Colonic mucosa (tissue), 4 donors: Measurements from ENCODE around the gene NCKIPSD. TPM values are rescaled to one million over a fixed set of nuclear protein-coding genes. Genes with fewer than 3 reads are reported as not detected.
A peak's percentile ranks its signal among the peaks of the same experiment; 100 is the strongest.

Experiments used
- DNase-seq: peaks from one replicate; pipeline ENCODE4 v3.0.0-alpha.2; 2020
- H3K27ac ChIP-seq: fragments of 200-600 bp; one replicate; pipeline ENCODE4 v1.8.0; 2021
- H3K27me3 ChIP-seq: fragments of 200-600 bp; one replicate; pipeline ENCODE4 v1.8.0; 2021
- H3K36me3 ChIP-seq: fragments of 200-600 bp; one replicate; pipeline ENCODE4 v1.8.0; 2021
- H3K4me1 ChIP-seq: fragments of 200-600 bp; one replicate; pipeline ENCODE4 v1.8.0; 2021; ENCODE audit warnings: mild to moderate bottlenecking
- H3K4me3 ChIP-seq: fragments of 200-600 bp; one replicate; pipeline ENCODE4 v1.8.0; 2021
- H3K9ac ChIP-seq, 2 donors: one replicate each; pipeline ENCODE4 v1.7.0; 2013; ENCODE audit warnings: control low read depth in 2 of 2, low read depth in 2 of 2, low read length in 2 of 2
- H3K9me3 ChIP-seq: fragments of 200-600 bp; one replicate; pipeline ENCODE4 v1.8.0; 2021
- intact Hi-C: fragments of 100-400 bp; cut with DNase I; formaldehyde crosslinking; loops from one replicate; pipeline ENCODE4 v1.14.1; 2022
- total RNA-seq, 2 donors: library from RNA; stranded (reverse); fragmentation: NEBNext Ultra II Directional in 1 of 2; extraction: Animal tissue kit (Norgen Biotek cat#: 25700) in 1 of 2; gene quantifications; one replicate each; pipeline ENCODE4 v1.2.1, GENCODE V29; 2021
- TF ChIP-seq, protein P1 (sequence below): fragments of 200-600 bp; IDR thresholded peaks from one replicate; pipeline ENCODE4 v1.8.0; 2022; ENCODE audit warnings: antibody characterized with exemption, mild to moderate bottlenecking
- donor health status: healthy.
- donor health status: DM: no; HTN: no; CAD: no.
- donor health status: DM: no; HTN: no; CAD: no.

The NCKIPSD gene
- total RNA-seq, 2 donors from 2014 or later = 24.3 to 29.7 TPM

DNA sequence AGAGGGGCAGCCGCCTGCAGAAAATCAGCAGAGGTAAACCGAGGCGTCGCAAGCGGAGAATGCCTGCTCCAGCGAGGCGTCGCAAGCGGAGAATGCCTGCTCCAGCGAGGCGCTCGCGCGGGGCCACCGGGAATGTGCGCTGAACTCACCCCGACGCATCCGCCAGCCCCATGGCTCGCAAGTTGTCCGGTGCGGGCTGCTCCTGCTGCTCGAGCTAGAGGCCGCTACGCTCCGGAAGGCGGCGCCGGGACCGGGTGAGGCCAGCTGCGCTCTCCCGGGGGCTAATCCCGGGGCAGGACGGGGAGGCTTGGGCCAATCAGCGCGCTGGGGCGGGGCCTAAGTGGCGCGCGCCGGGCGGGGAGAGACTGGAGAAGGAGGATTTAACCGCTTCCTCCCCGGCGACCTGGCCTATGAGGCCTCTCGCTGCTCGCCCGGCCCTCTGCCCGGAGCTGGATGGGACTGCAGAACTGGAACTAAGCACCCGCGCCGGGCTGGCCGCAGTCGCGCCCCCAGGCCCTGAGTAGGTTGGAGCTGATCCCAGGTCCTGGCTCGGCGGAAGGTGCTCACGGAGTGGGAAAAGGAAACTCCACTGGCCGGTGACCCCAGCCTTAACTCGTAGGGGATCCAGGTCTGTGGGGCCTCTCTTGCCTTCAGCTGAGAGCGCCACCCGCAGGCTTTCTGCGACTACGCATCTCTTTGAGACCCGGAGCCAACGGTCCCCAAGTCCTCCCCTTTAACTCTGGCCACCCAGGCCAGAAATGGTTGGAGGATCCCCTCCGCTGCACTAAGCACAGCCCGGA lies 50.3 kb downstream of the NCKIPSD start, which contains the start of gene SLC26A6:
Gene SLC26A6, minus strand, starts transcription at position 240 of the 800 bp plus-strand sequence. Its CDS starts 68 bp downstream, at position 172.
- TF ChIP-seq, protein P1, sequence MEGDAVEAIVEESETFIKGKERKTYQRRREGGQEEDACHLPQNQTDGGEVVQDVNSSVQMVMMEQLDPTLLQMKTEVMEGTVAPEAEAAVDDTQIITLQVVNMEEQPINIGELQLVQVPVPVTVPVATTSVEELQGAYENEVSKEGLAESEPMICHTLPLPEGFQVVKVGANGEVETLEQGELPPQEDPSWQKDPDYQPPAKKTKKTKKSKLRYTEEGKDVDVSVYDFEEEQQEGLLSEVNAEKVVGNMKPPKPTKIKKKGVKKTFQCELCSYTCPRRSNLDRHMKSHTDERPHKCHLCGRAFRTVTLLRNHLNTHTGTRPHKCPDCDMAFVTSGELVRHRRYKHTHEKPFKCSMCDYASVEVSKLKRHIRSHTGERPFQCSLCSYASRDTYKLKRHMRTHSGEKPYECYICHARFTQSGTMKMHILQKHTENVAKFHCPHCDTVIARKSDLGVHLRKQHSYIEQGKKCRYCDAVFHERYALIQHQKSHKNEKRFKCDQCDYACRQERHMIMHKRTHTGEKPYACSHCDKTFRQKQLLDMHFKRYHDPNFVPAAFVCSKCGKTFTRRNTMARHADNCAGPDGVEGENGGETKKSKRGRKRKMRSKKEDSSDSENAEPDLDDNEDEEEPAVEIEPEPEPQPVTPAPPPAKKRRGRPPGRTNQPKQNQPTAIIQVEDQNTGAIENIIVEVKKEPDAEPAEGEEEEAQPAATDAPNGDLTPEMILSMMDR = peak; percentile 50
- peaks cover 4% of the 10 kb centered on the region for H3K4me1 ChIP-seq
- H3K27ac ChIP-seq = peak within 1 kb of the TSS; percentile 78
- DNase-seq = peak; percentile 99
- H3K9me3 ChIP-seq = no peaks in the 10 kb centered on the region
- peak within 1 kb of the TSS; percentile 87 for H3K4me3 ChIP-seq
- no peaks in the 10 kb centered on the region for H3K27me3 ChIP-seq
- intact Hi-C loops = loop anchor here (10.0 kb wide), 1 partner anchor 171 kb away; a partner anchor contains a TSS
- H3K36me3 ChIP-seq = peaks cover 6% of the 10 kb centered on the region
- peak within 1 kb of the TSS; percentile 85 to 87 for H3K9ac ChIP-seq

DNA sequence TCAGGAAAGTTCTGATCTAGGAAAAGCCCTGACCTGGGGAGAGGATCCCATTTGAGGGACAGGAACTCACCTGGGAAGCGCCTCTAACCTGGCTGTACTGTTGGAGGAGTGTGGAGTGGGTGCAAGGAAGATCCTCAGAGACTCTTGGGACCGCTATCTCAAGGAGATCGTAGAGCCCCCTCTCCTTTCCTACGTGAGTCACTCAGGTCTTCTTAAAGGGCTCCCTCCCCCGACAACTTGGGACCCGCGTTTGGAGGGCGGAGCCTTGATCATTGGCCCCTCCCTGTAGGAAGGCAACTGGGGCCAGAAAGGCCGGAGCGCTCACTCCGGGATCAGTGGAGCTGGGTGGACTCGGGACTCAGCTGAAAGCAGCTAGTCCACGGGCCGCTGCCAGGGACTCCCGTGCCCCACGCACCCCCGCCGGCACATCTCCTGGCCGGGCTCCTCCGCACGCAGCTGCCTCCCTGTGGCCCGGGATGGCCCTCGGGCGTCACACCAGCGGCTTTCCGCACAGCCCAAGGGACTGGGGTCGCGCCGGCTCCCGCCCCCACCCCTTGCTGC lies 51.0 kb downstream of the NCKIPSD start:
- Histone ChIP-seq H3K27me3 (no peaks in the 10 kb centered on the region), H3K9ac (peak overlapping the region; percentile 85 to 87), H3K27ac (peak overlapping the region; percentile 78), H3K9me3 (no peaks in the 10 kb centered on the region), H3K36me3 (peaks cover 10% of the 10 kb centered on the region), H3K4me3 (peak overlapping the region; percentile 87), H3K4me1 (peaks cover 4% of the 10 kb centered on the region)
- TF ChIP-seq, protein P1 = no peak
- DNase-seq = peak; percentile 82
- intact Hi-C loops = loop anchor here (10.0 kb wide), 1 partner anchor 170 kb away; a partner anchor contains a TSS

DNA sequence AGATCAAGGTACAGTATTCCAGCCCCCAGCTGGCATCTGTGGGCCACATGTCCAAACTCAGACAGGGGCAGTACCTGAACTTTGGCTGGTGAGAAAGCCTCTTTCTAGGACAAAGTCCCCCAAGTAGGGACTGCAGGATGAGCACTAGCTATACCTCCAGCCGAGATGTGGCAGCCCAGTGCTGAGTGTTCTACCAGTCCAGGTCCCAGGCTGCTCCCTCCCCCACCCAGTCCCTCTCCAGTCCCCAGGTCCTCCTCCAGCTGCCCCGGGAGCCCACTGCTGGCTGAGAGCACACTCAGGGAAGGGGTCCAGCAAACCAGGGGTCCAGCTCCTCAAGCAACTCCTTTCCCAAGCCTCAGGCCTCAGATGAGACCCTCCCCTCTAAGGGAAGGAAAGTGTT lies 52.0 kb downstream of the NCKIPSD start:
- no peak for DNase-seq
- no peaks in the 10 kb centered on the region for H3K27me3 ChIP-seq
- peaks cover 4% of the 10 kb centered on the region for H3K4me1 ChIP-seq
- no peak overlapping the region for H3K4me3 ChIP-seq
- H3K27ac ChIP-seq = no peak overlapping the region
- H3K9ac ChIP-seq = peak overlapping the region; percentile 24 to 85
- H3K9me3 ChIP-seq = no peaks in the 10 kb centered on the region
- intact Hi-C loops = loop anchor here (10.0 kb wide), 1 partner anchor 169 kb away; a partner anchor contains a TSS
- peaks cover 12% of the 10 kb centered on the region for H3K36me3 ChIP-seq
- TF ChIP-seq, protein P1 = no peak

DNA sequence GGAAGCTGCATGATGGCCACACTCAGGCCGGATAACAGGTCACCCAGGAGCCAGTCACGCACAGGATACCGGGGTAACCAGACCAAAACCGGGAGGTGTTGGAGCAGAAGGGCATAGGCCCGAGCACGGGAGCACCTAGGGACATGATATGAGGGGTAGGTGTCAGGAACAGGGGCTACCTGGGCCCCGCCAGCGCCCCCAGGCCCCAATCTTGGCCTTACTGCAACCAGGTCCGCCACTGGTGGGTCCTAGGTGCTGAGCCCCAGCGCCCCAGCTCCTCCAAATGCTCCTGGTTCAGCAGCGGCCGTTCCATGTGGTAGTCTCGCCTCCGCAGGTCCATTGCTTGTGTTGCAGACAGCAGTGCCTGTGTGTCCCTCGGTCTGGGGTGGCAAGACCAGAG lies 52.5 kb downstream of the NCKIPSD start:
- H3K27ac ChIP-seq = no peak overlapping the region
- no peaks in the 10 kb centered on the region for H3K9me3 ChIP-seq
- no peaks in the 10 kb centered on the region for H3K27me3 ChIP-seq
- intact Hi-C loops = loop anchor here (10.0 kb wide), 1 partner anchor 168 kb away; a partner anchor contains a TSS
- no peak overlapping the region for H3K4me3 ChIP-seq
- DNase-seq = no peak
- H3K9ac ChIP-seq = no peak overlapping the region
- TF ChIP-seq, protein P1 = no peak
- peaks cover 4% of the 10 kb centered on the region for H3K4me1 ChIP-seq
- peaks cover 12% of the 10 kb centered on the region for H3K36me3 ChIP-seq

DNA sequence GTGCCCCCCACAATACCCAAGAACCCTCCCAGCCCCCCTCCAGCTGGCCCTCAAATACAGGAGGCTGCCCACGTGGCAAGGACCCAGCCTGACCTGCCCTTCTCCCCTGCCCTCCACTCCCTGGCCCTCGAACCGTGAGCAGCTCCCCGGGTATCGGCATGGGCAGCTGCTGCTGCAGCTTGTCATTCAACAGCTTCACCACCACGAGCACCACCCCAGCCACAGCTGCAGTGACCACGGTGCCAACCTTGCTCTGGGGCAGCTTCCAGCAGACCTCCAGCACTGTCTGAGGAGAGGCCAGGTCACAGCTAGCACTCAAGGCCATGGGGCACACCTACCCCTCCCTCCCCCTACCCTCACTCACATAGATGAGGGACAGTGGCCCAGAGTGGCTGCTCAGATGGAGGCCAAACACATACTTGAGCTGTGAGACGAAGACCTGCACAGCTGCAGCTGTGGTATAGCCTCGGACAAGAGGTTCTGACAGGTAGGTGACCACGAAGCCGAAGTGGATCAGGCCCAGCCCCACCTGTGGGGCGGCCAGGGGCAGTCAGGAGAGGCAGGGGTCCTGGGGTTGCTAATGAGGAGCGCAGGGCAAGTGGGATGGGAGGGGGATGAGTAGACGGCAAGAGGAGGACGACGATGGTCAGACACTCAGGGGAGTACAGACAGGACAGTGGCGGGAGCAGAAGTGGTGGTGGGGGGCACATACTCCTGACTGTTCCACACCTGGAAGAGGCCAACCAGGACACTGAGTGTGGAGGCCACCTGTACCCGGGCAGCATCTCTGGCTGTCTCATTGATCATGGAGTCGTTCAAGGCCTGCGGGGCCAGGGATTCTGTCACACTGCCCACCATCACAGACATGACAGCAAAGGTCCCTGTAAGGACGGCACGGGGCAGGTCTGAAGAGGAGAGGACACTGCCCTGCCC lies 53.9 kb downstream of the NCKIPSD start:
- no peak overlapping the region for H3K9ac ChIP-seq
- H3K4me1 ChIP-seq = peaks cover 4% of the 10 kb centered on the region
- H3K36me3 ChIP-seq = peaks cover 12% of the 10 kb centered on the region
- H3K4me3 ChIP-seq = no peak overlapping the region
- DNase-seq = no peak
- no peak overlapping the region for H3K27ac ChIP-seq
- intact Hi-C loops = loop anchor here (10.0 kb wide), 1 partner anchor 167 kb away; a partner anchor contains a TSS
- TF ChIP-seq, protein P1 = no peak
- H3K9me3 ChIP-seq = no peaks in the 10 kb centered on the region
- H3K27me3 ChIP-seq = no peaks in the 10 kb centered on the region
